Measurements from ENCODE around the gene BRWD1.

DNA sequence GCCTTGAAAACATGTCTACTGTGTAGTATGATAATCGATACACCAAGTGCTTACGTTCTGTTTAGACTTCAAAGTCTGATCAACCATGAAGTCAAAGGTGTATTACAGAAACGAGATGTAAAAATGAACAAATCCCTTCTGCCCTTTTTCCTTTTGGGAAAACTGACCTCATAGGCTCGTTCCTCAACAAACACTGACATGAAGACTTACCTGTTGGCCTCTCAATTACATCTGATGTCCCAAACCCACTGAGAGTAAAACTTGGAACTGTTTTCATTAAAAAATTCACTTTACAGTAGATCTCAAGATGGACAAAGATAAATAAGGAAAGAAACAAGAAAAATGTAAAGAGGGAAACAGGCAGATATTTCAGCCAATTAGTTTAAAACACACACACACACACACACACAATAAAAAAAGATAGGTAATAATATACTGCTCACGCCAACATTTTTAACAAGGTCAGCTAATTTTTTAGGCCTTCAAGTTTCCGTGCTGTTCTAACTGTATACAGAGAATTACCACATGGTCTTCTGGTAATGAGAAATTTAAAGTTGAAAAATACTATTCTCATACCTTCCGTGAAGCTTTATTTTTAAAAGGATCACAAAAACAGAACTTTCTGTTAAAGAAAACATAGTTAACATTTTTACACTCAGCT is 33.4 kb upstream of the BRWD1 start:
- TF ChIP-seq SP1 (IDR thresholded peaks at IDR 0.05) (no peak), FOXM1 (IDR thresholded peaks at IDR 0.05; ENCODE audit: borderline replicate concordance) (no peak), ZNF384 (IDR thresholded peaks at IDR 0.05) (no peak), SUZ12 (IDR thresholded peaks at IDR 0.05) (no peak), ELF4 (IDR thresholded peaks at IDR 0.05) (no peak), LEF1 (IDR thresholded peaks at IDR 0.05; ENCODE audit: borderline replicate concordance) (no peak), FOXA1 (IDR thresholded peaks at IDR 0.05) (no peak), ARNT (IDR thresholded peaks at IDR 0.05) (no peak), L3MBTL2 (conservative IDR thresholded peaks at IDR 0.05) (no peak), NFRKB (IDR thresholded peaks at IDR 0.05) (no peak), BHLHE40 (IDR thresholded peaks at IDR 0.05; ENCODE audit: borderline replicate concordance) (no peak)

Data from HEK293T (cell line).